Colonic mucosa (tissue), 4 donors: ENCODE results near the gene AARS2. TPM values are rescaled to one million over a fixed set of nuclear protein-coding genes. Genes with fewer than 3 reads are reported as not detected.

Source experiments
- DNase-seq: peaks from one replicate; pipeline ENCODE4 v3.0.0-alpha.2; 2020
- H3K27ac ChIP-seq: fragments of 200-600 bp; one replicate; pipeline ENCODE4 v1.8.0; 2021
- H3K27me3 ChIP-seq: fragments of 200-600 bp; one replicate; pipeline ENCODE4 v1.8.0; 2021
- H3K36me3 ChIP-seq: fragments of 200-600 bp; one replicate; pipeline ENCODE4 v1.8.0; 2021
- H3K4me1 ChIP-seq: fragments of 200-600 bp; one replicate; pipeline ENCODE4 v1.8.0; 2021; ENCODE audit warnings: mild to moderate bottlenecking
- H3K4me3 ChIP-seq: fragments of 200-600 bp; one replicate; pipeline ENCODE4 v1.8.0; 2021
- H3K9ac ChIP-seq, 2 donors: one replicate each; pipeline ENCODE4 v1.7.0; 2013; ENCODE audit warnings: control low read depth in 2 of 2, low read depth in 2 of 2, low read length in 2 of 2
- H3K9me3 ChIP-seq: fragments of 200-600 bp; one replicate; pipeline ENCODE4 v1.8.0; 2021
- intact Hi-C: fragments of 100-400 bp; cut with DNase I; formaldehyde crosslinking; loops from one replicate; pipeline ENCODE4 v1.14.1; 2022
- total RNA-seq, 2 donors: library from RNA; stranded (reverse); fragmentation: NEBNext Ultra II Directional in 1 of 2; extraction: Animal tissue kit (Norgen Biotek cat#: 25700) in 1 of 2; gene quantifications; one replicate each; pipeline ENCODE4 v1.2.1, GENCODE V29; 2021
- TF ChIP-seq, protein P1 (sequence below): fragments of 200-600 bp; IDR thresholded peaks from one replicate; pipeline ENCODE4 v1.8.0; 2022; ENCODE audit warnings: antibody characterized with exemption, mild to moderate bottlenecking
- donor health status: healthy.
- donor health status: DM: no; HTN: no; CAD: no.
- donor health status: DM: no; HTN: no; CAD: no.

AARS2 gene
- total RNA-seq, 2 donors from 2014 or later: 9.0 to 27.7 TPM

DNA sequence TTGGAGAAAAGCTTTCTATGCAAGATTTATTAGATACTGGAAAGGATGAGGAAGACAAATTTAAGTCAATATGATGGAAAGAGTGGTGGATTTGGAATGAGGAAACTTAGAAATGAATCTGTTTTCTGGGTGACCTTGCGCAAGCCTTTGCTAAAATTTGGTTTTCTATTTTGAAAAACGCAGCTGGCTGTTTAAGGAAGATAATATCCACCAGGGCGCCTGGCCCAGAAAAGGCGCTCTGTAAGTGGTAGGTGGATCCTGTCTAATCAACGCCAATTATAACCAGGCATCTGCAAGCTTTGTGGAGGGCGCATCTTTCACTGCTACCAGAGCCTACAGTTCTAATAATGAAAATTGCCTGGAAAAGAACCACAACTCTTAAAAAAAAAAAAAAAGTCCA lies 28.9 kb upstream of the AARS2 start:
- intact Hi-C loops: no loop called here
- H3K36me3 ChIP-seq: no peaks in the 10 kb centered on the region
- H3K9me3 ChIP-seq: no peaks in the 10 kb centered on the region
- H3K27me3 ChIP-seq: peaks cover 9% of the 10 kb centered on the region
- TF ChIP-seq, protein P1, sequence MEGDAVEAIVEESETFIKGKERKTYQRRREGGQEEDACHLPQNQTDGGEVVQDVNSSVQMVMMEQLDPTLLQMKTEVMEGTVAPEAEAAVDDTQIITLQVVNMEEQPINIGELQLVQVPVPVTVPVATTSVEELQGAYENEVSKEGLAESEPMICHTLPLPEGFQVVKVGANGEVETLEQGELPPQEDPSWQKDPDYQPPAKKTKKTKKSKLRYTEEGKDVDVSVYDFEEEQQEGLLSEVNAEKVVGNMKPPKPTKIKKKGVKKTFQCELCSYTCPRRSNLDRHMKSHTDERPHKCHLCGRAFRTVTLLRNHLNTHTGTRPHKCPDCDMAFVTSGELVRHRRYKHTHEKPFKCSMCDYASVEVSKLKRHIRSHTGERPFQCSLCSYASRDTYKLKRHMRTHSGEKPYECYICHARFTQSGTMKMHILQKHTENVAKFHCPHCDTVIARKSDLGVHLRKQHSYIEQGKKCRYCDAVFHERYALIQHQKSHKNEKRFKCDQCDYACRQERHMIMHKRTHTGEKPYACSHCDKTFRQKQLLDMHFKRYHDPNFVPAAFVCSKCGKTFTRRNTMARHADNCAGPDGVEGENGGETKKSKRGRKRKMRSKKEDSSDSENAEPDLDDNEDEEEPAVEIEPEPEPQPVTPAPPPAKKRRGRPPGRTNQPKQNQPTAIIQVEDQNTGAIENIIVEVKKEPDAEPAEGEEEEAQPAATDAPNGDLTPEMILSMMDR: no peak
- H3K9ac ChIP-seq: no peak overlapping the region
- DNase-seq: no peak
- H3K4me3 ChIP-seq: no peak overlapping the region
- no peaks in the 10 kb centered on the region for H3K4me1 ChIP-seq
- H3K27ac ChIP-seq: no peak overlapping the region

DNA sequence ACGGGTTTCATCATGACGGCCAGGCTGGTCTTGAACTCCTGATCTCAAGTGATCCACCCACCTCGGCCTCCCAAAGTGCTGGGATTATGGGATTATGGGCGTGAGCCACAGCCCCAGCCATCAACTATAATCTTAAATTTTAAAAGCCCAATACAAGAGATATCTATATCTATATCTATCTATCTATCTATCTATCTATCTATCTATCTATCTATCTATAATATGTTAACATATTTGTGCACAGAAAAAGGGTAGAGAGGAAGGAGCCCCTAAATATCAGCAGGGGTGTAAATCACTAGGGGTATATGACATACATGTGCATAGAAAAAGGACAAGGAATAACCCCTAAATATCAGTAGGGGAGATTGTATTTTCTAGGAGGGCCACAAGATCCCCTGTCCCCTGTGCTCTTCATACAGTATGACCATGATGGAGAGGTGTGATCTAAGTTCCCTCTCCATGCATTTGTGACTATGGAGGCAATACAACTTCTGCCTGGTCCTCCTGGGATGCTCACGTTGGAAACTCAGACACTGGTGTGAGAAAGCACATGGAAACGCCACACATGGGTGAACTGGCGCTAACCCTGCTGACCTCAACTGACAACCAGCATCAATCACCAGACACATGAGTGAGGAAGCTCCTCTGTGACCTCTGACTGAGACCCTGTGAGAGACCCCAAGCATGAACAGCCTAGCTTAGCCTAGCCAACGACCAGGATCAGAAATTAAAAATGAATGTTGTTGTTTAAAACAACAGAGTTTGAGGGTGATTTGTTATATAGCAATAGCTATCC lies 28.1 kb upstream of the AARS2 start:
- Histone ChIP-seq H3K9me3 (no peaks in the 10 kb centered on the region), H3K4me1 (no peaks in the 10 kb centered on the region), H3K4me3 (no peak overlapping the region), H3K27me3 (peaks cover 9% of the 10 kb centered on the region), H3K36me3 (no peaks in the 10 kb centered on the region), H3K27ac (no peak overlapping the region), H3K9ac (no peak overlapping the region)
- intact Hi-C loops: no loop called here
- TF ChIP-seq, protein P1: no peak
- DNase-seq: no peak

DNA sequence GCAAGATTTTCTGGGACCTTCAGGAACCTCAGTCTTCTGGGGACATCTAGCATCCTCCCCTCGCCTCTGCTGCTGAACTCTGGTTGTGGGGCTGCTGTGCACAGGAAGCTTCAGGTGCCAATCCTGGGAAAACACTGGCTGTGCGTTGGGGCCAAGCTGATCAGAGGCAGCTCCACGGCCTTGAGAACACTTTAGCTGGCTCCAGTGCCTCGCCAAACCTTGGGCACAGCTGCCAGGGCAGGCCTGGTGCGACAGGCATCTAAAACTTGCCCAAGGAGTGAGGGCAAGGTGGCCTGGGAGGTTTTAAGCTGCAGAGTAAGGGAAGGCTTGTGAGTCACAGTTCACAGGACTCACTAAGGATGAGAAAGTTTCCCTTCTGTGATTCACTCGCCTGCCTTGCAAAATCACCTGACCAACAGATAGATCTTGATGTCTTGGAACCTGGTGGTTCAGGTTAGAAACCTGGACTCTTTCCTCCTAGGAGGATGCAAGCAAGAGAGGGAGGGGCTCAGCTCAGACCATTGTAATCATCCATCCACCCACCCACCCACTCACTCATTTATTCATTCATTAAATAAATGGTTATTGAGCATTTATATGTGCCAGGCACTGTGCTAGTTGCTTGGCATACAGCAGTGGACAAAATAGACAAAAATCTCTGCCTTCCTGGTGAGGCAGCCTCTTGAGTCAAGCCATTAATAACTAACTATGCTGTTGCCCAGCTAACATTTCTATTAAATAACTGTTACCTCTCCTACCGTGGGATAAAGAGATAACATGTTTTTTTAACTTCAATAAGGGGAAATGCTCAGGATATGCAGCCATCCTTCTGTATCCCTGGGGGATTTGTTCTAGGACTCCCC lies 26.8 kb upstream of the AARS2 start:
- no peak for DNase-seq
- H3K36me3 ChIP-seq: no peaks in the 10 kb centered on the region

DNA sequence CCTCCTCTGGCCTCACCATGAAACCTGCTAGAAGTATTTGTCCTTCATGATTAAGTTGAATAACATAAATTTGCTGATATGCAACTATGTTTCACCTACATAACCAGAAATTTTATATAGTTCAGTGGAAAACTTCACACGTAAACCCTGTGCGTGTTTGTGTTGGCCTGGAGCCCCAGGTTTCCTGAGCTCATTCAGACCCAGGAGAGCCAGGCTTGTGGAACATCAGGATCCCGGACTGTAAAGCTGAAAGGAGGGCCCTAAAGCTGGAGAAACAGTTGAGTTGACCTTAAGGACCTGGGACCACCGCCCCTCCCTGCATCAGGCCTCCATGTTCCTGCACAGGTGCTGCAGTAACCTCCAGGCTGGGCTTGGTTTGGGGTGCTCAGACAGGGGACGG lies 26.2 kb upstream of the AARS2 start:
- no peak for DNase-seq
- no peak overlapping the region for H3K4me3 ChIP-seq
- no peak overlapping the region for H3K9ac ChIP-seq
- no peaks in the 10 kb centered on the region for H3K4me1 ChIP-seq
- H3K27me3 ChIP-seq: peaks cover 9% of the 10 kb centered on the region
- H3K9me3 ChIP-seq: no peaks in the 10 kb centered on the region
- no peak overlapping the region for H3K27ac ChIP-seq
- H3K36me3 ChIP-seq: no peaks in the 10 kb centered on the region
- intact Hi-C loops: loop anchor here (2.0 to 10.0 kb wide), 2 partner anchors 70 to 244 kb away; no protein-coding TSS in a partner anchor
- TF ChIP-seq, protein P1: no peak

More for the DNA sequence above, 26.8 kb upstream of the AARS2 start:
- Histone ChIP-seq H3K4me3 (no peak overlapping the region), H3K27ac (no peak overlapping the region), H3K9ac (no peak overlapping the region), H3K4me1 (no peaks in the 10 kb centered on the region), H3K9me3 (no peaks in the 10 kb centered on the region), H3K27me3 (peaks cover 9% of the 10 kb centered on the region)
- TF ChIP-seq, protein P1: no peak
- intact Hi-C loops: loop anchor here (2.0 to 10.0 kb wide), 2 partner anchors 71 to 245 kb away; no protein-coding TSS in a partner anchor

DNA sequence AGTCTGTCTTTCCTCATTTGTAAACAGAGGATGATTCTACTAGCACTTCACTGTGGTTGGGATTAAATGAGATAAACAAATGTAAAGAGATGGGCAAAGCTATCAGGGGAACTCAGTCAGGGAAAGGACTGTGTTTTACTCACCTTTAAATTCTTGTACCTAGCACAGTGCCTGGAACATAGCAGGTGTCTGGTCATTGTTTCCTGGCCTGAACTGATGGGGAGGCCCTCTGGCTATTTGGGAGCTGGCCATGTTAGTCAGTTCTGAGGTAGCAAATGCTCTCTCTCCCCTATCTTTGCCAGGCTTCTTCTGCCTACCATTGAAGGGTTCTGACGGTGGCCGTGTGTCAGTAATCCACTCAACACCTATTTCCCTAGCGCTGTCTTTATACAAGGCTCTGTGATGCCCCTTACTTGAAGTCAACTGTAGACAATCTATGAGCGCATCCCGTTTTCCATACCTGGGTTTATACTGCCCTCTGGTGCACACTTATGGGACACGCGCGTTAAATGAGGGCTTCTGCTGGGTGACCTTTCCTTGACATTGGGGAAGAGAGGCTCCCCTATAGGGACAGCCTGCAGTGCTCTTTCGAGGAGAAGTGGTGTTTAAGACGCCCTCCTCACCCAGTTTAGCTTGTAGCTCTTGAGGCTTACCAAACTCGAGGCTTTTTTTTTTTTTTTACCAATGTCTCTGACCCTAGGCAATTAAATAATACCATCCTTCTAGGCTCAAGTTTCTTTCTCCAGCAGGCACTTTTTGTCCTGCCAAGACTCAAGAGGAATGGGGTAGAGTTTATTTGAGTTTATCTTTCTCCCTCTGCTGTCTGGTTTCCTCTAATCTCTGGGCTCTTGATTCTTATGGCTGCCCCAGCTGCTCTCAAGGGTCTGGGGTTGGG lies 25.3 kb upstream of the AARS2 start:
- TF ChIP-seq, protein P1: peak; percentile 52
- H3K9me3 ChIP-seq: no peaks in the 10 kb centered on the region
- no peaks in the 10 kb centered on the region for H3K36me3 ChIP-seq
- H3K27me3 ChIP-seq: peaks cover 9% of the 10 kb centered on the region
- H3K27ac ChIP-seq: no peak overlapping the region
- H3K4me3 ChIP-seq: no peak overlapping the region
- intact Hi-C loops: loop anchor here (2.0 to 10.0 kb wide), 2 partner anchors 70 to 244 kb away; no protein-coding TSS in a partner anchor
- H3K4me1 ChIP-seq: no peaks in the 10 kb centered on the region
- DNase-seq: peak; percentile 68
- no peak overlapping the region for H3K9ac ChIP-seq
